Hepatocyte (in vitro differentiated cells): ENCODE measurements around the gene OPTC.

Experiments used
- CTCF ChIP-seq: fragments of 200-600 bp; sonication (generic); IDR thresholded peaks from 2 replicates; pipeline ENCODE4 v1.5.1; 2016; ENCODE audit warnings: antibody characterized with exemption, mild to moderate bottlenecking; ENCODE audit not compliant: poor library complexity
- EZH2 ChIP-seq: fragments of 200-600 bp; sonication (generic); IDR thresholded peaks from 2 replicates; pipeline ENCODE4 v1.6.1; 2016; ENCODE audit warnings: antibody characterized with exemption, mild to moderate bottlenecking, borderline replicate concordance
- EZH2phosphoT487 ChIP-seq: fragments of 200-600 bp; sonication (generic); IDR thresholded peaks from one replicate; pipeline ENCODE4 v1.6.1; 2018; ENCODE audit warnings: antibody characterized with exemption, mild to moderate bottlenecking, low read depth, moderate library complexity; ENCODE audit not compliant: unreplicated experiment, severe bottlenecking

- TF ChIP-seq CTCF (no peak), EZH2phosphoT487 (no peak), EZH2 (no peak)
Observed at GRCh38 chr1:203511930-203512329, 18.0 kb downstream of the OPTC start.
